Uterus (tissue), 4 donors: ENCODE data around the gene UGT1A8. TPM values are rescaled to one million over a fixed set of nuclear protein-coding genes. Genes with fewer than 3 reads are reported as not detected.

Experiments used
- DNase-seq, 2 donors: peaks; one replicate each; pipeline ENCODE4 v3.0.0-alpha.2; 2019 to 2020
- H3K27ac ChIP-seq, 2 donors: fragments of 200-600 bp; sonication (generic); 1 replicate in 1 of 2; 2 replicates in 1 of 2; pipeline ENCODE4 v1.5.1; 2016 to 2018
- H3K27me3 ChIP-seq, 2 donors: fragments of 200-600 bp; sonication (generic); one replicate each; pipeline ENCODE4 v1.5.1; 2018 to 2019; ENCODE audit warnings: control low read depth in 1 of 2
- H3K36me3 ChIP-seq, 2 donors: fragments of 200-600 bp; sonication (generic); one replicate each; pipeline ENCODE4 v1.5.1; 2019; ENCODE audit warnings: control low read depth in 1 of 2
- H3K4me1 ChIP-seq, 2 donors: fragments of 200-600 bp; sonication (generic); one replicate each; pipeline ENCODE4 v1.5.1; 2018 to 2019; ENCODE audit warnings: control low read depth in 1 of 2
- H3K4me3 ChIP-seq, 2 donors: fragments of 200-600 bp; sonication (generic); 1 replicate in 1 of 2; 2 replicates in 1 of 2; pipeline ENCODE4 v1.5.1; 2018 to 2019; ENCODE audit warnings: mild to moderate bottlenecking in 1 of 2
- H3K9me3 ChIP-seq, 2 donors: fragments of 200-600 bp; sonication (generic); one replicate each; pipeline ENCODE4 v1.5.1; 2019; ENCODE audit warnings: control low read depth in 1 of 2
- CTCF ChIP-seq, 4 experiments: fragments of 200-600 bp in 2 of 4; fragments of 450-650 bp in 2 of 4; sonication (generic) in 2 of 4; IDR thresholded peaks; one replicate each; pipeline ENCODE4 v1.5.1; 2016 to 2019; ENCODE audit warnings: antibody characterized with exemption in 4 of 4, mild to moderate bottlenecking in 2 of 4, moderate library complexity in 1 of 4
- POLR2A ChIP-seq, 2 donors: fragments of 450-650 bp; IDR thresholded peaks; one replicate each; pipeline ENCODE4 v1.6.1; 2016; ENCODE audit warnings: antibody characterized with exemption in 2 of 2, mild to moderate bottlenecking in 1 of 2, moderate library complexity in 1 of 2
- intact Hi-C: fragments of 100-400 bp; cut with DNase I; formaldehyde crosslinking; loops from one replicate; pipeline ENCODE4 v1.15.1; 2023; ENCODE audit warnings: low total_unique reads
- total RNA-seq, 4 donors: library from RNA; depleted of rRNA in 3 of 4; stranded (reverse); fragments of >200 nt in 3 of 4; gene quantifications; one replicate each; pipeline versions ENCODE4 v1.1.0 to v1.2.4, GENCODE V29; 2014 to 2023
- donor health status: DM: yes; HTN: yes; CAD: no.

The UGT1A8 gene
- total RNA-seq, 4 donors from 2014 or later, result not detected

- Histone ChIP-seq H3K27me3 (no peaks in the 10 kb centered on the region), H3K4me1 (no peaks in the 10 kb centered on the region), H3K9me3 (no peaks in the 10 kb centered on the region), H3K36me3 (no peaks in the 10 kb centered on the region), H3K27ac (no peak overlapping the region), H3K4me3 (no peak overlapping the region)
- DNase-seq, result no peak
- TF ChIP-seq POLR2A (IDR thresholded peaks at IDR 0.05), result no peak
- intact Hi-C loops, result no loop called here
Observed at GRCh38 chr2:233656443-233656842, 39.0 kb downstream of the UGT1A8 start.

GRCh38 chr2:233658610-233659009, 41.2 kb downstream of the UGT1A8 start:
- H3K36me3 ChIP-seq, result no peaks in the 10 kb centered on the region
- intact Hi-C loops, result no loop called here
- DNase-seq, result no peak
- TF ChIP-seq POLR2A (IDR thresholded peaks at IDR 0.05), result no peak
- TF ChIP-seq CTCF (IDR thresholded peaks at IDR 0.05), result no peak
- H3K27ac ChIP-seq, result no peak overlapping the region
- H3K4me1 ChIP-seq, result no peaks in the 10 kb centered on the region
- no peaks in the 10 kb centered on the region for H3K27me3 ChIP-seq
- no peaks in the 10 kb centered on the region for H3K9me3 ChIP-seq
- H3K4me3 ChIP-seq, result no peak overlapping the region

GRCh38 chr2:233663911-233664310, 46.5 kb downstream of the UGT1A8 start:
- TF ChIP-seq POLR2A (IDR thresholded peaks at IDR 0.05), result no peak
- no peak for TF ChIP-seq CTCF (IDR thresholded peaks at IDR 0.05)
- no peaks in the 10 kb centered on the region for H3K4me1 ChIP-seq
- intact Hi-C loops, result no loop called here
- no peaks in the 10 kb centered on the region for H3K36me3 ChIP-seq
- no peaks in the 10 kb centered on the region for H3K27me3 ChIP-seq
- H3K4me3 ChIP-seq, result no peak overlapping the region
- no peaks in the 10 kb centered on the region for H3K9me3 ChIP-seq
- no peak overlapping the region for H3K27ac ChIP-seq
- DNase-seq, result no peak

- TF ChIP-seq POLR2A (IDR thresholded peaks at IDR 0.05) (no peak), CTCF (IDR thresholded peaks at IDR 0.05) (no peak)
- Histone ChIP-seq H3K27me3 (no peaks in the 10 kb centered on the region), H3K4me3 (no peak overlapping the region), H3K36me3 (no peaks in the 10 kb centered on the region), H3K27ac (no peak overlapping the region), H3K4me1 (no peaks in the 10 kb centered on the region), H3K9me3 (no peaks in the 10 kb centered on the region)
- intact Hi-C loops, result no loop called here
- no peak for DNase-seq
Observed at GRCh38 chr2:233668605-233669260, 51.3 kb downstream of the UGT1A8 start.

- H3K27ac ChIP-seq, result no peak within 1 kb of the TSS
- TF ChIP-seq CTCF (IDR thresholded peaks at IDR 0.05) (no peak), POLR2A (IDR thresholded peaks at IDR 0.05) (no peak)
- no peaks in the 10 kb centered on the region for H3K9me3 ChIP-seq
- no peak for DNase-seq
- no peaks in the 10 kb centered on the region for H3K4me1 ChIP-seq
- no peaks in the 10 kb centered on the region for H3K36me3 ChIP-seq
- intact Hi-C loops, result no loop called here
- H3K4me3 ChIP-seq, result no peak within 1 kb of the TSS
- H3K27me3 ChIP-seq, result no peaks in the 10 kb centered on the region
Observed at GRCh38 chr2:233671290-233672161, 54.1 kb downstream of the UGT1A8 start, which contains the start of gene UGT1A9. UGT1A9 (plus strand) TSS chr2:233671898; CDS start chr2:233671935, 37 bp downstream.
